ENCODE data around the gene SELENOT. TPM values are rescaled to one million over a fixed set of nuclear protein-coding genes. Genes with fewer than 3 reads are reported as not detected.

The SELENOT gene
- total and polyA plus RNA-seq, 2 donors from 2014 or later = 116 to 120 TPM

DNA sequence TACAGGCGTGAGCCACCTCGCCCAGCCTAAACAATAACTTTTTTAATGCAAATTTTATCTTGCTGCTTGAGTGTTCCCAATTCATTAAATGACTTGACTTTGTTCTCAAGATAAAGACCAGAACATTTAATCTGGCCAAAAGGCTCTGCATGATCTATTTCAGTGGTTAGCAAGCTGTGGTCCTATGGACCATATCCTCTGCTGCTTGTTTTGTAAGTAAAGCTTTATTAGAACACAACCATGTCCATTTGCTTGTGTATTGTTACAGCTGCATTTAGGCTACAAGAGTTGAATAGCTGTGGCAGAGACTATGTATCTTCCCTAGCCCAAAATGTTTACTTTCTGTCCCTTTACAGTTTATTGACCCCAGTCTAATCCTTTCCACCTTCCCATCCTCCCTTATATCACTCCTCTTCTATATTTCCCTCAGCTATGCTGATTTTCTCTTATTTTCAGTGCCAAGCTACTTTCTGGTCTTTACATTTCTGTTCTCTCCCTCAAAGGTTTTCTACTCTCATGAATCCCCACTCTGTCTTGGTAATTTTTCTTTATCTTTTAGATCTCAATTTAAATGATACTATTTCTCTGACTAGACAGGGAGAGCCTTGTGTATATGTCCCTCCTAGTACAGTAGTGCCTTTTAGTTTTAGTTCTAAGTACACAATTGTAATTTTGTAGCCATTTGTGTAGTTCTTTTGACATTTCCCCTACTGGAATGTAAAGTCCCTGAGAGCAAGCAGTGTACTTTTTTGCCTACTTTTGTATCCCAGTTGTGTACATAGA is 23.2 kb downstream of the SELENOT start:
- no peak overlapping the region for H3K27ac ChIP-seq (ENCODE audit: low read depth in 2 of 2, low read length in 2 of 2)
- peaks cover 2 to 12% (median 3%) of the 10 kb centered on the region in 3 donors for H3K36me3 ChIP-seq (ENCODE audit: control insufficient read depth in 2 of 3, insufficient read depth in 3 of 3, low read length in 3 of 3)
- H3K9me3 ChIP-seq (ENCODE audit: control insufficient read depth in 2 of 3, insufficient read depth in 1 of 3, low read length in 3 of 3) = no peaks in the 10 kb centered on the region
- DNase-seq (no peak), FAIRE-seq (no peak)
- H3K4me3 ChIP-seq (ENCODE audit: low read length in 3 of 3) = no peak overlapping the region
- TF ChIP-seq, protein P1, sequence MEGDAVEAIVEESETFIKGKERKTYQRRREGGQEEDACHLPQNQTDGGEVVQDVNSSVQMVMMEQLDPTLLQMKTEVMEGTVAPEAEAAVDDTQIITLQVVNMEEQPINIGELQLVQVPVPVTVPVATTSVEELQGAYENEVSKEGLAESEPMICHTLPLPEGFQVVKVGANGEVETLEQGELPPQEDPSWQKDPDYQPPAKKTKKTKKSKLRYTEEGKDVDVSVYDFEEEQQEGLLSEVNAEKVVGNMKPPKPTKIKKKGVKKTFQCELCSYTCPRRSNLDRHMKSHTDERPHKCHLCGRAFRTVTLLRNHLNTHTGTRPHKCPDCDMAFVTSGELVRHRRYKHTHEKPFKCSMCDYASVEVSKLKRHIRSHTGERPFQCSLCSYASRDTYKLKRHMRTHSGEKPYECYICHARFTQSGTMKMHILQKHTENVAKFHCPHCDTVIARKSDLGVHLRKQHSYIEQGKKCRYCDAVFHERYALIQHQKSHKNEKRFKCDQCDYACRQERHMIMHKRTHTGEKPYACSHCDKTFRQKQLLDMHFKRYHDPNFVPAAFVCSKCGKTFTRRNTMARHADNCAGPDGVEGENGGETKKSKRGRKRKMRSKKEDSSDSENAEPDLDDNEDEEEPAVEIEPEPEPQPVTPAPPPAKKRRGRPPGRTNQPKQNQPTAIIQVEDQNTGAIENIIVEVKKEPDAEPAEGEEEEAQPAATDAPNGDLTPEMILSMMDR (IDR thresholded peaks at IDR 0.05; ENCODE audit: borderline replicate concordance, extremely low read depth, insufficient read depth) = no peak
- intact Hi-C loops (cut with DNase I) = no loop called here
- no peaks in the 10 kb centered on the region for H3K4me1 ChIP-seq (ENCODE audit: control insufficient read depth in 2 of 3, insufficient read depth in 2 of 3, low read depth in 1 of 3, low read length in 3 of 3)
- no peaks in the 10 kb centered on the region for H3K27me3 ChIP-seq (ENCODE audit: control insufficient read depth, insufficient read depth, low read length)
- no peak overlapping the region for H3K9ac ChIP-seq (ENCODE audit: low read length in 3 of 3)

DNA sequence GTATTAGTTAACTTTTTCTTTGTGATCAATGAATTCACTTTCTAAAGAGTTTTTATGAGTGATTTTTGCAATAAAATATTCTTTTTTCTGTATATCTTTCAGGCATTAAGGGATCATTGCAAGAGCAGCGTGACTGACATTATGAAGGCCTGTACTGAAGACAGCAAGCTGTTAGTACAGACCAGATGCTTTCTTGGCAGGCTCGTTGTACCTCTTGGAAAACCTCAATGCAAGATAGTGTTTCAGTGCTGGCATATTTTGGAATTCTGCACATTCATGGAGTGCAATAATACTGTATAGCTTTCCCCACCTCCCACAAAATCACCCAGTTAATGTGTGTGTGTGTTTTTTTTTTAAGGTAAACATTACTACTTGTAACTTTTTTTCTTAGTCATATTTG is 24.4 kb downstream of the SELENOT start:
- intact Hi-C loops (cut with DNase I) = no loop called here
- Histone ChIP-seq H3K27ac (ENCODE audit: low read depth in 2 of 2, low read length in 2 of 2) (no peak overlapping the region), H3K9me3 (ENCODE audit: control insufficient read depth in 2 of 3, insufficient read depth in 1 of 3, low read length in 3 of 3) (no peaks in the 10 kb centered on the region), H3K9ac (ENCODE audit: low read length in 3 of 3) (no peak overlapping the region), H3K4me3 (ENCODE audit: low read length in 3 of 3) (no peak overlapping the region), H3K36me3 (ENCODE audit: control insufficient read depth in 2 of 3, insufficient read depth in 3 of 3, low read length in 3 of 3) (peaks cover 2 to 16% (median 3%) of the 10 kb centered on the region in 3 donors), H3K27me3 (ENCODE audit: control insufficient read depth, insufficient read depth, low read length) (no peaks in the 10 kb centered on the region), H3K4me1 (ENCODE audit: control insufficient read depth in 2 of 3, insufficient read depth in 2 of 3, low read depth in 1 of 3, low read length in 3 of 3) (no peaks in the 10 kb centered on the region)
- TF ChIP-seq, protein P1 (IDR thresholded peaks at IDR 0.05; ENCODE audit: borderline replicate concordance, extremely low read depth, insufficient read depth) = no peak
- DNase-seq (peak in 1 of 5 donors; percentile 10), FAIRE-seq (no peak)

DNA sequence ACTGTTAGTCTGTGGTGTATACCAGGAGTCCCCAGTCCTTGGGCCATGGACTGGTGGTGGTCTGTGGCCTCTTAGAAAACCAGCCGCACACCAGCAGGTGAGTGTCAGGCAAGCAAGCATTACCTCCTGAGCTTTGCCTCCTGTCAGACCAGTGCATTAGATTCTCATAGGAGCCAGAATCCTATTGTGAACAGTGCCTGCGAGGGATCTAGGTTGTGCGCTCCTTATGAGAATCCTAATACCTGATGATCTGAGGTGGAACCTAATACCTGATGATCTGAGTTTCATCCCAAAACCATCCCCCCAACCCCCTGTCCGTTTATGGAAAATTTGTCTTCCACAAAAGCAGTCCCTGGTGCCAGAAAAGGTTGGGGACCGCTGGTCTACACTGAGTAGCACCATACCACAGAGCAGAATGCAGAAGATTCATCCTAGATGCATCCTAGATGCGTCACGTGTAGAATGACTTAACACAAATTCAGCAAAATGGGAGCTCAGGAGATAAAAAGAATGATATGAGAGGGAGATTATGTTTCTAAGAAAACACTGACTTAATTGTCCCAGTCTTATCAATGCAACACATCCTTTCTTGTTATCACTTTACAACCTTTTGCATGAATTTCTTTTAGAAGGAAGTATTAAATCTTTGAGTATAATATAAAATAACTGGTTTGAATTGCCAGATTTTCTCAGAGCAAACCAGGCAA is 28.5 kb downstream of the SELENOT start:
- H3K27me3 ChIP-seq (ENCODE audit: control insufficient read depth, insufficient read depth, low read length) = no peaks in the 10 kb centered on the region
- H3K4me3 ChIP-seq (ENCODE audit: low read length in 3 of 3) = no peak overlapping the region
- H3K9me3 ChIP-seq (ENCODE audit: control insufficient read depth in 2 of 3, insufficient read depth in 1 of 3, low read length in 3 of 3) = no peaks in the 10 kb centered on the region
- TF ChIP-seq, protein P1 (IDR thresholded peaks at IDR 0.05; ENCODE audit: borderline replicate concordance, extremely low read depth, insufficient read depth) = no peak
- FAIRE-seq = no peak
- intact Hi-C loops (cut with DNase I) = no loop called here
- no peak for DNase-seq
- H3K27ac ChIP-seq (ENCODE audit: low read depth in 2 of 2, low read length in 2 of 2) = no peak overlapping the region
- H3K9ac ChIP-seq (ENCODE audit: low read length in 3 of 3) = no peak overlapping the region
- peaks cover 0 to 8% (median 2%) of the 10 kb centered on the region in 3 donors for H3K36me3 ChIP-seq (ENCODE audit: control insufficient read depth in 2 of 3, insufficient read depth in 3 of 3, low read length in 3 of 3)
- peaks cover 0 to 2% (median 0%) of the 10 kb centered on the region in 3 donors for H3K4me1 ChIP-seq (ENCODE audit: control insufficient read depth in 2 of 3, insufficient read depth in 2 of 3, low read depth in 1 of 3, low read length in 3 of 3)

Data from kidney (tissue), 14 donors.